Endothelial cell of umbilical vein (primary cell): Measurements from ENCODE around the gene MTA2. TPM values are rescaled to one million over a fixed set of nuclear protein-coding genes. Genes with fewer than 3 reads are reported as not detected.

Source experiments
- BruUV-seq: library from RNA; stranded (reverse); fragments of 400-500 nt; replicated peaks from 2 replicates; lab custom pipeline; 2021; lab: Mats Ljungman, UMichigan
- CTCF ChIA-PET: fragments of 300-600, 350-600 bp; sonication (Branson Sonifier 250); formaldehyde crosslinking; loops from one replicate; lab custom pipeline; 2021; ENCODE audit warnings: antibody characterized with exemption, inconsistent platforms; lab: Charles Lee
- POLR2A ChIA-PET: fragments of 300-600, 350-600 bp; sonication (Branson Sonifier 250); formaldehyde crosslinking; loops from one replicate; lab custom pipeline; 2021; ENCODE audit warnings: antibody characterized with exemption, inconsistent platforms; lab: Charles Lee
- DNase-seq: peaks from one replicate; pipeline ENCODE4 v3.0.0-alpha.2; 2011; ENCODE audit warnings: low read depth, low spot score
- FAIRE-seq: peaks from 2 replicates; lab custom pipeline; 2011; peaks lifted over from hg19 to GRCh38; lab: Jason Lieb, UNC
- H2AFZ ChIP-seq: 2 replicates; pipeline ENCODE4 v1.6.0; 2012; ENCODE audit warnings: low read depth, low read length, control low read depth, inconsistent platforms
- H3K27ac ChIP-seq: 2 replicates; pipeline ENCODE4 v1.5.1; 2011; ENCODE audit warnings: low read depth, mild to moderate bottlenecking, control low read depth, low read length, moderate library complexity; ENCODE audit not compliant: insufficient read depth
- H3K27me3 ChIP-seq, 2 experiments: 2 replicates each; pipeline versions ENCODE4 v1.6.0 to v1.6.1; 2011; ENCODE audit warnings: low read length in 2 of 2, mixed read lengths in 1 of 2; ENCODE audit not compliant: control insufficient read depth in 2 of 2, insufficient read depth in 2 of 2
- H3K36me3 ChIP-seq, 2 experiments: 2 replicates in 1 of 2; 3 replicates in 1 of 2; pipeline ENCODE4 v1.5.1; 2011; ENCODE audit warnings: low read length in 2 of 2, mild to moderate bottlenecking in 1 of 2, moderate library complexity in 1 of 2; ENCODE audit not compliant: control insufficient read depth in 2 of 2, insufficient read depth in 2 of 2; ENCODE audit errors: extremely low read depth in 1 of 2
- H3K4me1 ChIP-seq: 3 replicates; pipeline ENCODE4 v1.5.1; 2011; ENCODE audit warnings: mild to moderate bottlenecking, low read length; ENCODE audit not compliant: control insufficient read depth, insufficient read depth; ENCODE audit errors: extremely low read depth
- H3K4me2 ChIP-seq: 2 replicates; pipeline ENCODE4 v1.6.1; 2011; ENCODE audit warnings: low read length, control low read depth, mixed read lengths; ENCODE audit not compliant: insufficient read depth
- H3K4me3 ChIP-seq, 3 experiments: fragments of 200-600 bp in 1 of 3; sonication (generic), shearing (Covaris generic) in 1 of 3; replicated peaks in 1 of 3; 2 replicates each; pipeline ENCODE4 v1.5.1; 2011 to 2016; ENCODE audit warnings: control low read depth in 3 of 3, low read length in 3 of 3, mild to moderate bottlenecking in 2 of 3, inconsistent platforms in 1 of 3, low read depth in 1 of 3, moderate library complexity in 1 of 3; ENCODE audit not compliant: insufficient read depth in 1 of 3
- H3K79me2 ChIP-seq: 2 replicates; pipeline ENCODE4 v1.6.0; 2012; ENCODE audit warnings: low read length, inconsistent platforms; ENCODE audit not compliant: control insufficient read depth, insufficient read depth
- H3K9ac ChIP-seq: replicated peaks from 2 replicates; pipeline ENCODE3; 2011; ENCODE audit warnings: low read length, control low read depth; ENCODE audit not compliant: insufficient read depth; ENCODE audit errors: extremely low read depth
- H3K9me1 ChIP-seq: replicated peaks from 3 replicates; pipeline ENCODE4 v1.6.0; 2011; ENCODE audit warnings: mild to moderate bottlenecking, low read length; ENCODE audit not compliant: control insufficient read depth, insufficient read depth; ENCODE audit errors: extremely low read depth
- H3K9me3 ChIP-seq: replicated peaks from 2 replicates; pipeline ENCODE4 v1.5.1; 2012; ENCODE audit warnings: low read length, inconsistent platforms; ENCODE audit not compliant: control insufficient read depth, insufficient read depth
- H4K20me1 ChIP-seq: replicated peaks from 2 replicates; pipeline ENCODE3; 2011; ENCODE audit warnings: mild to moderate bottlenecking, low read length; ENCODE audit not compliant: control insufficient read depth, insufficient read depth; ENCODE audit errors: extremely low read depth
- EZH2 ChIP-seq: IDR thresholded peaks from 2 replicates; pipeline ENCODE4 v1.6.1; 2012; ENCODE audit warnings: borderline replicate concordance, low read depth, mild to moderate bottlenecking, moderate library complexity, low read length, inconsistent platforms; ENCODE audit not compliant: severe bottlenecking
- FOS ChIP-seq: IDR thresholded peaks from 2 replicates; pipeline ENCODE4 v1.6.1; 2011; ENCODE audit warnings: mild to moderate bottlenecking, low read length, moderate library complexity, borderline replicate concordance; ENCODE audit not compliant: insufficient read depth
- GATA2 ChIP-seq: IDR thresholded peaks from 2 replicates; pipeline ENCODE4 v1.7.0; 2011; ENCODE audit warnings: low read depth, mild to moderate bottlenecking, moderate library complexity, mixed read lengths, low read length; ENCODE audit not compliant: insufficient read length, insufficient read depth
- JUN ChIP-seq: IDR thresholded peaks from 2 replicates; pipeline ENCODE4 v1.6.1; 2011; ENCODE audit warnings: borderline replicate concordance, low read depth; ENCODE audit not compliant: insufficient read length, insufficient read depth
- MYC ChIP-seq: IDR thresholded peaks from one replicate; pipeline ENCODE4 v1.6.1; 2011; ENCODE audit warnings: mild to moderate bottlenecking, low read depth, low read length
- POLR2A ChIP-seq: IDR thresholded peaks from 2 replicates; pipeline ENCODE4 v1.6.1; 2012; ENCODE audit warnings: low read depth, mild to moderate bottlenecking, control low read depth, low read length
- POLR2AphosphoS5 ChIP-seq: IDR thresholded peaks from 2 replicates; pipeline ENCODE4 v1.6.1; 2012; ENCODE audit warnings: low read depth, mild to moderate bottlenecking, control low read depth, low read length, moderate library complexity; ENCODE audit not compliant: insufficient read depth
- dilution Hi-C: fragments of 300-500 bp; cut with MboI; formaldehyde crosslinking; loops from one replicate; pipeline ENCODE4 v1.15.0; 2019; ENCODE audit warnings: low sequenced_read_pairs; ENCODE audit not compliant: extremely low pct_ligation_motif_present
- intact Hi-C: fragments of 100-400 bp; cut with micrococcal nuclease; formaldehyde crosslinking; loops from one replicate; pipeline ENCODE4 v1.10.0; 2022
- polyA plus RNA-seq, 4 experiments: library from polyadenylated mRNA; depleted of rRNA in 3 of 4; stranded (reverse) in 3 of 4; unstranded in 1 of 4; fragments of >200 nt; gene quantifications; 2 replicates each; pipeline versions ENCODE4 v1.2.1 to v1.2.3, GENCODE V29; 2011 to 2012; ENCODE audit warnings: missing spikeins in 1 of 4
- total RNA-seq: library from RNA; stranded (reverse); gene quantifications from 2 replicates; pipeline ENCODE4 v1.2.3, GENCODE V29; 2021
- TF ChIP-seq, protein P1 (sequence below): IDR thresholded peaks from 2 replicates; pipeline ENCODE4 v1.6.1; 2011; ENCODE audit not compliant: insufficient read depth, insufficient read length
- TF ChIP-seq, protein P2 (sequence below), 2 donors: IDR thresholded peaks; 1 replicate in 1 of 2; 2 replicates in 1 of 2; pipeline ENCODE4 v1.5.1; 2011; ENCODE audit warnings: low read length in 2 of 2, mild to moderate bottlenecking in 2 of 2, moderate library complexity in 2 of 2, control low read depth in 1 of 2, inconsistent platforms in 1 of 2, low read depth in 1 of 2; ENCODE audit not compliant: insufficient read depth in 1 of 2; ENCODE audit errors: extremely low read depth in 1 of 2

MTA2 gene
- total and polyA plus RNA-seq, 2 donors (not counting 3 experiments of a cell fraction or from before 2014, with no cell fraction given) = 40.4 to 166 TPM

- no peak overlapping the region for H3K4me3 ChIP-seq
- intact Hi-C loops = no loop called here
- TF ChIP-seq, protein P1, sequence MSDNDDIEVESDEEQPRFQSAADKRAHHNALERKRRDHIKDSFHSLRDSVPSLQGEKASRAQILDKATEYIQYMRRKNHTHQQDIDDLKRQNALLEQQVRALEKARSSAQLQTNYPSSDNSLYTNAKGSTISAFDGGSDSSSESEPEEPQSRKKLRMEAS = no peak
- no peak for TF ChIP-seq JUN
- TF ChIP-seq GATA2 = no peak
- TF ChIP-seq POLR2A = no peak
- TF ChIP-seq FOS = no peak
- TF ChIP-seq, protein P2, sequence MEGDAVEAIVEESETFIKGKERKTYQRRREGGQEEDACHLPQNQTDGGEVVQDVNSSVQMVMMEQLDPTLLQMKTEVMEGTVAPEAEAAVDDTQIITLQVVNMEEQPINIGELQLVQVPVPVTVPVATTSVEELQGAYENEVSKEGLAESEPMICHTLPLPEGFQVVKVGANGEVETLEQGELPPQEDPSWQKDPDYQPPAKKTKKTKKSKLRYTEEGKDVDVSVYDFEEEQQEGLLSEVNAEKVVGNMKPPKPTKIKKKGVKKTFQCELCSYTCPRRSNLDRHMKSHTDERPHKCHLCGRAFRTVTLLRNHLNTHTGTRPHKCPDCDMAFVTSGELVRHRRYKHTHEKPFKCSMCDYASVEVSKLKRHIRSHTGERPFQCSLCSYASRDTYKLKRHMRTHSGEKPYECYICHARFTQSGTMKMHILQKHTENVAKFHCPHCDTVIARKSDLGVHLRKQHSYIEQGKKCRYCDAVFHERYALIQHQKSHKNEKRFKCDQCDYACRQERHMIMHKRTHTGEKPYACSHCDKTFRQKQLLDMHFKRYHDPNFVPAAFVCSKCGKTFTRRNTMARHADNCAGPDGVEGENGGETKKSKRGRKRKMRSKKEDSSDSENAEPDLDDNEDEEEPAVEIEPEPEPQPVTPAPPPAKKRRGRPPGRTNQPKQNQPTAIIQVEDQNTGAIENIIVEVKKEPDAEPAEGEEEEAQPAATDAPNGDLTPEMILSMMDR (IDR thresholded peaks at IDR 0.05; ENCODE audit: extremely low read depth in 1 of 2, insufficient read depth in 1 of 2, low read depth in 1 of 2, low read length in 2 of 2) = no peak
- no peak for TF ChIP-seq MYC
- TF ChIP-seq EZH2 = no peak
- no peak for TF ChIP-seq POLR2AphosphoS5
- H3K4me2 ChIP-seq = no peak overlapping the region
- peaks cover 41% of the 10 kb centered on the region for H3K4me1 ChIP-seq
- CTCF ChIA-PET = interaction anchor here (1.0 to 2.9 kb wide), 3 partner anchors 11 to 154 kb away, joined by 3 to 31 read pairs (median 5); partner anchors contain the start of gene TUT1
- dilution Hi-C loops = no loop called here
- peaks cover 0 to 6% of the 10 kb centered on the region in 2 experiments for H3K36me3 ChIP-seq
- no peak for DNase-seq
- peaks cover 21% of the 10 kb centered on the region for H3K79me2 ChIP-seq
- no peaks in the 10 kb centered on the region for H3K27me3 ChIP-seq
- BruUV-seq = no TSS peak
- H4K20me1 ChIP-seq = no peaks in the 10 kb centered on the region
- H3K9ac ChIP-seq = no peak overlapping the region
- H2AFZ ChIP-seq = no peak overlapping the region
- H3K27ac ChIP-seq = peak overlapping the region; percentile 99
- POLR2A ChIA-PET = interaction anchor here (2.0 kb wide), 1 partner anchor 13 kb away, joined by 5 read pairs; the partner anchor contains the start of gene TUT1
- H3K9me1 ChIP-seq = no peaks in the 10 kb centered on the region
- no peak for FAIRE-seq
- no peaks in the 10 kb centered on the region for H3K9me3 ChIP-seq
Measured at GRCh38 chr11:62578541-62578940, 23.1 kb downstream of the MTA2 start.
